ENCODE measurements around the gene CACNA1I. TPM values are rescaled to one million over a fixed set of nuclear protein-coding genes. Genes with fewer than 3 reads are reported as not detected.

CACNA1I gene
- total and polyA plus RNA-seq, 10 donors = 0.24 to 4.1 (median 1.1) TPM

- H3K27me3 ChIP-seq (replicated peaks in 1 of 7) = peaks cover 0 to 34% (median 0%) of the 10 kb centered on the region in 7 donors
- intact Hi-C loops (cut with DNase I; ENCODE audit: low total_unique reads) = no loop called here
- H3K27ac ChIP-seq = no peak overlapping the region
- H3K9me3 ChIP-seq = peaks cover 0 to 11% (median 1%) of the 10 kb centered on the region in 8 donors
- TF ChIP-seq POLR2A (IDR thresholded peaks at IDR 0.05) (no peak), CTCF (IDR thresholded peaks at IDR 0.05 in 8 of 11, conservative IDR thresholded peaks at IDR 0.05 in 3 of 11) (no peak), POLR2AphosphoS5 (IDR thresholded peaks at IDR 0.05) (no peak)
- no peak for DNase-seq
- WGBS, 5 donors = 83 to 90% (median 88%) methylated on average over 2 of the region's 2 CpGs
- no peaks in the 10 kb centered on the region for H3K36me3 ChIP-seq
- H3K4me1 ChIP-seq = no peaks in the 10 kb centered on the region
- H3K4me3 ChIP-seq = no peak overlapping the region
Measured at GRCh38 chr22:39638958-39639357, 68.4 kb downstream of the CACNA1I start.

DNA sequence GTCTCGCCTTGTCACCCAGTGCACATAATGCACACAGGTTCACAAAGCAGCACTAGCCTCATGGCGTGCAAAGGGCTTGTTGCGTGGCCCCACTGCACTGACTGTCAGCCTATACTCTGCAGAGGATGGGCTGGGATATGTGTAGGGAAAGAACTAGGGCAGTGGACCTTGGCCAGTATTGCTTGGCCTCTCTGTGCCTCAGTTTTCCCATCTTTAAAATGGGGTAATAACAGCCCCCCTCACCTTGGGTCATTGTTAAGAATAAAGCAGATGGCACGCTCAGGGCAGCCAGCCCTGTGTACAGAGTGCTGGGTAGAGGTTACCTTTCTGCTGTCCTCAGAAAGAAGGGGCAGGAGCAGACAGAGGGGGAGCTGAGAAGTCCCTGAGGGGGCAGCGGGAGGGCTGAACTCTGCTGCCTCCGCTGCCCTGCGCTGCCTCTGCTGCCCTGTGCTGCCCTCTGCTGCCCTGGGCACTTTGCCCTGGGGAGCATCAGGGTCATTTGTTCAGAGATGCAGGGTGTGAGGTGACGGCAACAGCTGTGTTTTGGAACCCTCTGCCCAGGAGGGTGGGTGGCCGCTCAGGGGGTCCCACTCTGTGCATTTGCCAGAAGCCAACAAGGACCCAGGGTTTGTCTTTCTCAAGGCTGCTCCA, 71.2 kb downstream of the CACNA1I start:
- Histone ChIP-seq H3K4me3 (no peak overlapping the region), H3K27ac (no peak overlapping the region), H3K36me3 (no peaks in the 10 kb centered on the region), H3K27me3 (replicated peaks in 1 of 7) (peaks cover 0 to 39% (median 0%) of the 10 kb centered on the region in 7 donors), H3K9me3 (peaks cover 0 to 11% (median 1%) of the 10 kb centered on the region in 8 donors), H3K4me1 (no peaks in the 10 kb centered on the region)
- no peak for DNase-seq
- WGBS, 5 donors = 74 to 97% (median 86%) methylated on average over 7 to 9 of the region's 9 CpGs
- TF ChIP-seq CTCF (IDR thresholded peaks at IDR 0.05 in 8 of 11, conservative IDR thresholded peaks at IDR 0.05 in 3 of 11) = no peak
- TF ChIP-seq POLR2A (IDR thresholded peaks at IDR 0.05) = no peak
- intact Hi-C loops (cut with DNase I; ENCODE audit: low total_unique reads) = no loop called here

DNA sequence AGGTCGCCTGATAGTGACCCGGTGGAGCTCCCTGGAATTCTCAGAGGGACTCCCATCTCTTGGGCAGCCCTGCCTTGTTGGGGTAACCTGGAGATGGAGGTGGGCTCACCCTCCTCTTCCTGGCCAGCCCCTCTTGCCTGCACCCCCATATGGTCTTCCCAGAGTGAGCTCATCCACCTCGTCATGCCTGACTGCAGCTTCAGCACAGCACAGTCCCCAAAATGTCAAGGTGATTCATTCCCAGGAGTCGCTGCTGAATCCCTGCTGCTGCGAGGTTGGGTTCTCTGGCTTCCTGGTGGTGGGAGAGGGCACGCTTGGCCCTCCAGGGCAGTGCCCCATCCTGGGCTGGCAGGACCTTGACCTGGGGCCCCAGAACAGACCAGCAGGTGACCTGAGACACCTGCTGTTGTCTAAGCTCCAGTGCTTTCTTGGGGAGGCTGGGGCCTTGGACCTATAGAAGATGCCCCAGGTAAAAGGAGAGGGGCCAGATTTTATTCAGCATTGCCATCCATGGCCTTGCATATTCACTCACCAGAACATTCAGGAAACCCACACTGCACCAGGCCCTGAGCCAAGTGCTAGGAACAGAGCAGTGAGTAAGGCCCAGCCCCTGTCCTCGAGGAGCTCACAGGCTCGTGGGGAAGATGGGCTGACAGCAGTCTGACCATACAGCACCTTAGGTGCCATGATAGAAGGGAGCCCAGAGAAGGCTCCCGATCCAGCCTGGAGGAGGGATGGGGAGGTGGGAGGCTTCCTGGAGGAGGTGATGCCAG, 72.9 kb downstream of the CACNA1I start:
- no peak for DNase-seq
- TF ChIP-seq POLR2AphosphoS5 (IDR thresholded peaks at IDR 0.05) (no peak), CTCF (IDR thresholded peaks at IDR 0.05 in 8 of 11, conservative IDR thresholded peaks at IDR 0.05 in 3 of 11) (no peak), POLR2A (IDR thresholded peaks at IDR 0.05) (no peak)
- Histone ChIP-seq H3K4me3 (no peak overlapping the region), H3K4me1 (no peaks in the 10 kb centered on the region), H3K9me3 (peaks cover 0 to 11% (median 1%) of the 10 kb centered on the region in 8 donors), H3K27ac (no peak overlapping the region), H3K36me3 (no peaks in the 10 kb centered on the region), H3K27me3 (replicated peaks in 1 of 7) (peaks cover 0 to 50% (median 0%) of the 10 kb centered on the region in 7 donors)
- intact Hi-C loops (cut with DNase I; ENCODE audit: low total_unique reads) = no loop called here
- 53 to 78% (median 66%) methylated on average over 9 of the region's 9 CpGs for WGBS, 5 donors

DNA sequence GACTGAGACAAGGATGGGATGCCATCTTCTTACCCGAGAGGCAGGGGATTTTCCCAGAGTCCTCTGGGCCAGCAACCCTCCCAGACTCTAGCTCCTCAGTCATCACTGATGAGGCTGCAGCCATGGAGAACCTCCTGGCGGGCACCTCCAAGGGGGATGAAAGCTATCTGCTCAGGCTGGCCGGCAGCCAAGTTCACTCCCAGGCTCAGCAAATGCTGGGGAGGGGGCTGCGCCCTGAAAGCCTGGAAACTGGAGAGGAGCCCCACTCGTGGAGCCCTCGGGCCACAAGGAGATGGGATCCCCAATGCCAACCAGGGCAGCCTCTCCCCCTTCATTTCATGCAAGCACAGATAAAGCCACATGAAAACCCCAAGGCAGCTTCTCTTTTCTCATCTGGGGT, 75.0 kb downstream of the CACNA1I start:
- intact Hi-C loops (cut with DNase I; ENCODE audit: low total_unique reads) = no loop called here
- Histone ChIP-seq H3K9me3 (no peaks in the 10 kb centered on the region), H3K27ac (no peak overlapping the region), H3K27me3 (replicated peaks in 1 of 7) (peaks cover 0 to 50% (median 0%) of the 10 kb centered on the region in 7 donors), H3K4me3 (no peak overlapping the region), H3K36me3 (no peaks in the 10 kb centered on the region), H3K4me1 (no peaks in the 10 kb centered on the region)
- no peak for DNase-seq
- 63 to 73% (median 67%) methylated on average over 3 to 6 of the region's 6 CpGs for WGBS, 5 donors
- TF ChIP-seq POLR2AphosphoS5 (IDR thresholded peaks at IDR 0.05) (no peak), CTCF (IDR thresholded peaks at IDR 0.05 in 8 of 11, conservative IDR thresholded peaks at IDR 0.05 in 3 of 11) (no peak), POLR2A (IDR thresholded peaks at IDR 0.05) (no peak)

All from spleen (tissue), 11 donors.